ENCODE results near the gene NDRG3.
A peak's percentile ranks its signal among the peaks of the same experiment; 100 is the strongest.

The NDRG3 gene

GRCh38 chr20:36768768-36769430, 23.0 kb upstream of the NDRG3 start:
- TF ChIP-seq CTCF (IDR thresholded peaks at IDR 0.05; ENCODE audit: low read length, missing control alignments) = no peak
- DNase-seq (ENCODE audit: low read depth) = no peak
- H3K4me3 ChIP-seq (replicated peaks; ENCODE audit: low read depth, low read length) = no peak overlapping the region

- H3K4me3 ChIP-seq (replicated peaks; ENCODE audit: low read depth, low read length) = no peak overlapping the region
- no peak for DNase-seq (ENCODE audit: low read depth)
- no peak for TF ChIP-seq CTCF (IDR thresholded peaks at IDR 0.05; ENCODE audit: low read length, missing control alignments)
Measured at GRCh38 chr20:36761125-36761524, 15.2 kb upstream of the NDRG3 start.

GRCh38 chr20:36760647-36761046, 14.8 kb upstream of the NDRG3 start:
- H3K4me3 ChIP-seq (replicated peaks; ENCODE audit: low read depth, low read length) = no peak overlapping the region
- DNase-seq (ENCODE audit: low read depth) = no peak
- TF ChIP-seq CTCF (IDR thresholded peaks at IDR 0.05; ENCODE audit: low read length, missing control alignments) = no peak

GRCh38 chr20:36758276-36758675, 12.4 kb upstream of the NDRG3 start:
- DNase-seq (ENCODE audit: low read depth) = no peak
- TF ChIP-seq CTCF (IDR thresholded peaks at IDR 0.05; ENCODE audit: low read length, missing control alignments) = no peak
- H3K4me3 ChIP-seq (replicated peaks; ENCODE audit: low read depth, low read length) = no peak overlapping the region

- no peak for TF ChIP-seq CTCF (IDR thresholded peaks at IDR 0.05; ENCODE audit: low read length, missing control alignments)
- H3K4me3 ChIP-seq (replicated peaks; ENCODE audit: low read depth, low read length) = no peak overlapping the region
Measured at GRCh38 chr20:36756496-36756895, 10.6 kb upstream of the NDRG3 start.

GRCh38 chr20:36754656-36755222, 8.8 kb upstream of the NDRG3 start:
- peak; percentile 93 for TF ChIP-seq CTCF (IDR thresholded peaks at IDR 0.05; ENCODE audit: low read length, missing control alignments)
- DNase-seq (ENCODE audit: low read depth) = peak; percentile 85
- H3K4me3 ChIP-seq (replicated peaks; ENCODE audit: low read depth, low read length) = no peak overlapping the region

More at GRCh38 chr20:36756496-36756895, 10.6 kb upstream of the NDRG3 start:
- no peak for DNase-seq (ENCODE audit: low read depth)

GRCh38 chr20:36752582-36752981, 6.7 kb upstream of the NDRG3 start:
- H3K4me3 ChIP-seq (replicated peaks; ENCODE audit: low read depth, low read length) = no peak overlapping the region
- no peak for DNase-seq (ENCODE audit: low read depth)
- no peak for TF ChIP-seq CTCF (IDR thresholded peaks at IDR 0.05; ENCODE audit: low read length, missing control alignments)

Measured in fibroblast of pulmonary artery (primary cell).